ENCODE data around the gene PELI2. TPM values are rescaled to one million over a fixed set of nuclear protein-coding genes. Genes with fewer than 3 reads are reported as not detected.

PELI2 gene
- polyA plus RNA-seq, 1 donor (not counting 4 experiments of a cell fraction or from before 2014, with no cell fraction given) = not detected

- no peaks in the 10 kb centered on the region for H3K9me3 ChIP-seq (ENCODE audit: control insufficient read depth, low read depth, low read length)
- no peak overlapping the region for H3K9ac ChIP-seq (ENCODE audit: control insufficient read depth, extremely low read depth, insufficient read depth, low read length)
- no peak overlapping the region for H3K4me2 ChIP-seq (ENCODE audit: control insufficient read depth, extremely low read depth, insufficient read depth, low read depth, low read length)
- H3K79me2 ChIP-seq (ENCODE audit: control insufficient read depth, insufficient read depth, low read length) = no peaks in the 10 kb centered on the region
- H3K4me1 ChIP-seq (ENCODE audit: control insufficient read depth, extremely low read depth, insufficient read depth, low read length) = no peaks in the 10 kb centered on the region
- H3K27ac ChIP-seq (ENCODE audit: control insufficient read depth, insufficient read depth, low read length) = no peak overlapping the region
- H3K9me1 ChIP-seq (ENCODE audit: control insufficient read depth, extremely low read depth, insufficient read depth, low read length) = no peaks in the 10 kb centered on the region
- no peak overlapping the region for H2AFZ ChIP-seq (ENCODE audit: control insufficient read depth, low read length)
- no peak for TF ChIP-seq EZH2 (IDR thresholded peaks at IDR 0.05; ENCODE audit: low read length)
- TF ChIP-seq CTCF (optimal IDR thresholded peaks at IDR 0.05 in 1 of 3, IDR thresholded peaks at IDR 0.05 in 1 of 3, conservative IDR thresholded peaks at IDR 0.05 in 1 of 3; ENCODE audit: extremely low read depth in 1 of 3, insufficient read depth in 2 of 3, low read length in 3 of 3) = no peak
- DNase-seq (ENCODE audit: low read depth, low spot score) (no peak), FAIRE-seq (no peak)
- dilution Hi-C loops (cut with MboI; ENCODE audit: extremely low pct_ligation_motif_present, low sequenced_read_pairs) = no loop called here
- H3K36me3 ChIP-seq (ENCODE audit: control insufficient read depth in 2 of 2, extremely low read depth in 1 of 2, insufficient read depth in 2 of 2, low read length in 2 of 2) = no peaks in the 10 kb centered on the region
- H3K4me3 ChIP-seq (ENCODE audit: control insufficient read depth in 2 of 3, extremely low read depth in 1 of 3, insufficient read depth in 2 of 3, low read depth in 1 of 3, low read length in 3 of 3) = no peak overlapping the region
- no peaks in the 10 kb centered on the region for H4K20me1 ChIP-seq (ENCODE audit: control insufficient read depth, extremely low read depth, insufficient read depth, low read length)
- peaks cover 10% of the 10 kb centered on the region for H3K27me3 ChIP-seq (ENCODE audit: control insufficient read depth, extremely low read depth, insufficient read depth, low read length)
These were observed 30.3 kb upstream of the PELI2 start for GRCh38 chr14:56087671-56088471.

GRCh38 chr14:56088941-56089340, 29.3 kb upstream of the PELI2 start:
- dilution Hi-C loops (cut with MboI; ENCODE audit: extremely low pct_ligation_motif_present, low sequenced_read_pairs) = no loop called here
- no peak overlapping the region for H3K9ac ChIP-seq (ENCODE audit: control insufficient read depth, extremely low read depth, insufficient read depth, low read length)
- H3K4me3 ChIP-seq (ENCODE audit: control insufficient read depth in 2 of 3, extremely low read depth in 1 of 3, insufficient read depth in 2 of 3, low read depth in 1 of 3, low read length in 3 of 3) = no peak overlapping the region
- FAIRE-seq (no peak), DNase-seq (ENCODE audit: low read depth, low spot score) (no peak)
- no peak for TF ChIP-seq EZH2 (IDR thresholded peaks at IDR 0.05; ENCODE audit: low read length)
- TF ChIP-seq CTCF (optimal IDR thresholded peaks at IDR 0.05 in 1 of 3, IDR thresholded peaks at IDR 0.05 in 1 of 3, conservative IDR thresholded peaks at IDR 0.05 in 1 of 3; ENCODE audit: extremely low read depth in 1 of 3, insufficient read depth in 2 of 3, low read length in 3 of 3) = no peak
- no peaks in the 10 kb centered on the region for H4K20me1 ChIP-seq (ENCODE audit: control insufficient read depth, extremely low read depth, insufficient read depth, low read length)
- H3K9me3 ChIP-seq (ENCODE audit: control insufficient read depth, low read depth, low read length) = no peaks in the 10 kb centered on the region
- H3K27ac ChIP-seq (ENCODE audit: control insufficient read depth, insufficient read depth, low read length) = no peak overlapping the region
- no peaks in the 10 kb centered on the region for H3K9me1 ChIP-seq (ENCODE audit: control insufficient read depth, extremely low read depth, insufficient read depth, low read length)
- H3K36me3 ChIP-seq (ENCODE audit: control insufficient read depth in 2 of 2, extremely low read depth in 1 of 2, insufficient read depth in 2 of 2, low read length in 2 of 2) = no peaks in the 10 kb centered on the region
- H3K79me2 ChIP-seq (ENCODE audit: control insufficient read depth, insufficient read depth, low read length) = no peaks in the 10 kb centered on the region
- peaks cover 6% of the 10 kb centered on the region for H3K27me3 ChIP-seq (ENCODE audit: control insufficient read depth, extremely low read depth, insufficient read depth, low read length)
- no peak overlapping the region for H2AFZ ChIP-seq (ENCODE audit: control insufficient read depth, low read length)
- H3K4me1 ChIP-seq (ENCODE audit: control insufficient read depth, extremely low read depth, insufficient read depth, low read length) = no peaks in the 10 kb centered on the region
- H3K4me2 ChIP-seq (ENCODE audit: control insufficient read depth, extremely low read depth, insufficient read depth, low read depth, low read length) = no peak overlapping the region

Measured in keratinocyte (primary cell).